Measurements from ENCODE around the gene COL19A1.

GRCh38 chr6:69988458-69989126 lies 122.2 kb downstream of the COL19A1 start:
- TF ChIP-seq, protein P1, sequence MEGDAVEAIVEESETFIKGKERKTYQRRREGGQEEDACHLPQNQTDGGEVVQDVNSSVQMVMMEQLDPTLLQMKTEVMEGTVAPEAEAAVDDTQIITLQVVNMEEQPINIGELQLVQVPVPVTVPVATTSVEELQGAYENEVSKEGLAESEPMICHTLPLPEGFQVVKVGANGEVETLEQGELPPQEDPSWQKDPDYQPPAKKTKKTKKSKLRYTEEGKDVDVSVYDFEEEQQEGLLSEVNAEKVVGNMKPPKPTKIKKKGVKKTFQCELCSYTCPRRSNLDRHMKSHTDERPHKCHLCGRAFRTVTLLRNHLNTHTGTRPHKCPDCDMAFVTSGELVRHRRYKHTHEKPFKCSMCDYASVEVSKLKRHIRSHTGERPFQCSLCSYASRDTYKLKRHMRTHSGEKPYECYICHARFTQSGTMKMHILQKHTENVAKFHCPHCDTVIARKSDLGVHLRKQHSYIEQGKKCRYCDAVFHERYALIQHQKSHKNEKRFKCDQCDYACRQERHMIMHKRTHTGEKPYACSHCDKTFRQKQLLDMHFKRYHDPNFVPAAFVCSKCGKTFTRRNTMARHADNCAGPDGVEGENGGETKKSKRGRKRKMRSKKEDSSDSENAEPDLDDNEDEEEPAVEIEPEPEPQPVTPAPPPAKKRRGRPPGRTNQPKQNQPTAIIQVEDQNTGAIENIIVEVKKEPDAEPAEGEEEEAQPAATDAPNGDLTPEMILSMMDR (optimal IDR thresholded peaks at IDR 0.05 in 1 of 3, IDR thresholded peaks at IDR 0.05 in 1 of 3, conservative IDR thresholded peaks at IDR 0.05 in 1 of 3; ENCODE audit: extremely low read depth in 1 of 3, insufficient read depth in 2 of 3, low read length in 3 of 3): no peak
- no peak for TF ChIP-seq EZH2 (IDR thresholded peaks at IDR 0.05; ENCODE audit: low read length)

Measured in keratinocyte (primary cell).